K562 (cell line): ENCODE results near the gene MAP3K2. TPM values are rescaled to one million over a fixed set of nuclear protein-coding genes. Genes with fewer than 3 reads are reported as not detected.

Experiments
- ZNF318 ChIP-seq, 2 experiments: fragments of 450-650 bp; IDR thresholded peaks; 2 replicates each; pipeline ENCODE4 v1.6.1; 2016; ENCODE audit warnings: mild to moderate bottlenecking in 2 of 2, borderline replicate concordance in 1 of 2, low read depth in 1 of 2, moderate library complexity in 1 of 2
- ZNF79 ChIP-seq: fragments of 250-450 bp; sonication (Bioruptor Pico); IDR thresholded peaks from 2 replicates; pipeline ENCODE4 v1.4.0; 2020; ENCODE audit warnings: low read depth, mild to moderate bottlenecking, moderate library complexity
- polyA plus RNA-seq, 8 experiments: library from polyadenylated mRNA; depleted of rRNA in 4 of 8; stranded (reverse) in 5 of 8; unstranded in 3 of 8; fragments of >200 nt; fragmentation: Nextera tagmentation in 2 of 8; fragmentation: Illumina TruSeq in 1 of 8; extraction: Ambion mirVana in 2 of 8; extraction: Trizol in 1 of 8; gene quantifications; 2 replicates each; pipeline versions ENCODE4 v1.2.1 to v1.2.3, GENCODE V29; 2011 to 2014; ENCODE audit warnings: inconsistent platforms in 1 of 8, missing spikeins in 1 of 8
- total RNA-seq, 7 experiments: library from RNA; depleted of rRNA in 6 of 7; stranded (reverse); fragments of >200 nt in 6 of 7; fragmentation: Illumina TruSeq in 2 of 7; extraction: Trizol in 2 of 7; gene quantifications; 2 replicates each; pipeline versions ENCODE4 v1.2.1 to v1.2.3, GENCODE V29; 2011 to 2021; ENCODE audit warnings: low replicate concordance in 1 of 7

The MAP3K2 gene
- total and polyA plus RNA-seq, 9 of the 15 experiments (the other 6 are each of a cell fraction or from before 2014, with no cell fraction given): 1.2 to 14.2 (median 5.7) TPM

GRCh38 chr2:127379712-127380355 lies 7.9 kb downstream of the MAP3K2 start (continued):
- no peak for TF ChIP-seq ZNF318 (IDR thresholded peaks at IDR 0.05; ENCODE audit: borderline replicate concordance in 1 of 2, low read depth in 1 of 2)
- no peak for TF ChIP-seq ZNF79
- TF ChIP-seq, all 486 proteins: peak for 0
